ENCODE measurements around the gene EEF2.

DNA sequence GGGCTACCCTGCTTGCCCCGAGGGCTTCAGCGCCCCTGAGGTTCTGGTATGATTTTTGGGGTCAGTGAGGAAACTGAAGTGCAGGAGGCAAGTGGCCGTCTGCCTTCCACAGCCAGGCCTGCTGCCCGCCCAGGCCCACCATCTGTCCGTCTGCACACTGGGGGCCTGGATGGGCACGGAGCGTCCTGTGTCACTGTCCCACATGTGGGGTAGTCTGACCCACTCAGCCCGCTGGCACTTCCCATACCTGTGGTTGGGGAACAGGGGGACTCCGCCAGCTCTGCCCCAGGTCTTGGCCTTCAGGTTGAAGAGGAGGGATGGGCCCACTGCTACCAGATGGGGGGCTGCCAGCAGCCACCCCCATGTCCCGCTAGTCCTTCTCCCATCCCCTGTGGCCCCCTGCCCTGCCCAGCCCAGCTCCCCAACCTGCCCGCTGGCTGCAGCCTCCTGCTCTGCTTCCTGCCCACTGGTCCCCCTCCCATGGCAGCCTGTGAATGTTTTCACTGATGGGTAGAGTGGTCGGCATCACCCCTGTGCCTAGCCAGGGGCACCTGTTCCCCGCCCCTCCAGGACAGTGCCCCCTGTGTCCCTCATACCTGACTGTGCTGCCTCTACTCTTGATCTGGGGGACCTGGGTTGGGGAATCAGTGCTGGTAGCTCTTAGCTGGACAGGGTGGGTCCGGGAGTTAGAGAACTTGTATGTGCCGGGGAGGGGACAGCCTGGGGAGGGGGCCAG, 31.8 kb upstream of the EEF2 start:
- no peak for TF ChIP-seq POLR2A (IDR thresholded peaks at IDR 0.05)
- TF ChIP-seq CTCF (IDR thresholded peaks at IDR 0.05) = no peak

Data from uterus (tissue), 2 donors.